IPS DF 6.9 (cell line): Measurements from ENCODE around the gene KCNT1.

ENCODE experiments used
- DNase-seq: peaks from one replicate; pipeline ENCODE4 v3.0.0-alpha.2; 2013; ENCODE audit warnings: low read depth, low spot score
- H3K27ac ChIP-seq: one replicate; pipeline ENCODE4 v1.5.1; 2013; ENCODE audit warnings: low read length, control low read depth
- H3K27me3 ChIP-seq: 2 replicates; pipeline ENCODE4 v1.6.1; 2013; ENCODE audit warnings: mild to moderate bottlenecking, low read length; ENCODE audit not compliant: control insufficient read depth, insufficient read depth
- H3K36me3 ChIP-seq: 2 replicates; pipeline ENCODE4 v1.6.1; 2013; ENCODE audit warnings: low read length; ENCODE audit not compliant: control insufficient read depth, insufficient read depth
- H3K4me1 ChIP-seq: 2 replicates; pipeline ENCODE4 v1.6.1; 2013; ENCODE audit warnings: low read length; ENCODE audit not compliant: control insufficient read depth, insufficient read depth
- H3K4me3 ChIP-seq: 2 replicates; pipeline ENCODE4 v1.5.1; 2013; ENCODE audit warnings: mild to moderate bottlenecking, low read length
- H3K9me3 ChIP-seq: 2 replicates; pipeline ENCODE4 v1.6.1; 2013; ENCODE audit warnings: low read length, inconsistent platforms; ENCODE audit not compliant: control insufficient read depth, insufficient read depth
- WGBS: extraction: QIAGEN DNeasy Blood & Tissue Kit; methylation state at CpG from one replicate; pipeline ENCODE4 v1.1.7; 2013; ENCODE audit warnings: mixed read lengths, missing lambda C conversion rate; ENCODE audit not compliant: insufficient read length, insufficient coverage; 5-methylcytosine and 5-hydroxymethylcytosine counted together

The KCNT1 gene

GRCh38 chr9:135764731-135765130 lies 62.7 kb downstream of the KCNT1 start:
- H3K4me1 ChIP-seq: no peaks in the 10 kb centered on the region
- no peaks in the 10 kb centered on the region for H3K36me3 ChIP-seq
- no peaks in the 10 kb centered on the region for H3K9me3 ChIP-seq
- no peak overlapping the region for H3K4me3 ChIP-seq
- H3K27me3 ChIP-seq: no peaks in the 10 kb centered on the region
- no peak overlapping the region for H3K27ac ChIP-seq
- no CpG with 5 or more reads among the region's 19 CpGs for WGBS
- no peak for DNase-seq

DNA sequence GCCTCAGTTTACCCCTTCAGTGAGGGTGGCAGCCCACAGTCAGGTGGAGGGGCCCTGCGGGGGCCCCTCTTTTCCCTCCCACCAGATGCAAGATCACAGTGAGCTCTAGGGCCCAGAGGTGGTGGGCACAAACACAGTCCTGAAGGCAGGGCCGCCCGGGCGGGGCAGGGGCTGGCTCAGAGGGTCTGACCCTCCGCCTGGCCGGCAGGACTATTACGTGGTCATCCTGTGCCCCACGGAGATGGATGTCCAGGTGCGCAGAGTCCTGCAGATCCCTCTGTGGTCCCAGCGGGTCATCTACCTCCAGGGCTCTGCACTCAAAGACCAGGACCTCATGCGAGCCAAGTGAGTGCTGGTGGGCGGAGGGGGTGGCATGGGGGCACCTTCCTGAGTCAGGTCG lies 63.4 kb downstream of the KCNT1 start:
- no CpG with 5 or more reads among the region's 13 CpGs for WGBS
- no peaks in the 10 kb centered on the region for H3K36me3 ChIP-seq
- no peaks in the 10 kb centered on the region for H3K9me3 ChIP-seq
- H3K27me3 ChIP-seq: no peaks in the 10 kb centered on the region
- no peak overlapping the region for H3K4me3 ChIP-seq
- H3K27ac ChIP-seq: no peak overlapping the region
- no peaks in the 10 kb centered on the region for H3K4me1 ChIP-seq
- DNase-seq: no peak

DNA sequence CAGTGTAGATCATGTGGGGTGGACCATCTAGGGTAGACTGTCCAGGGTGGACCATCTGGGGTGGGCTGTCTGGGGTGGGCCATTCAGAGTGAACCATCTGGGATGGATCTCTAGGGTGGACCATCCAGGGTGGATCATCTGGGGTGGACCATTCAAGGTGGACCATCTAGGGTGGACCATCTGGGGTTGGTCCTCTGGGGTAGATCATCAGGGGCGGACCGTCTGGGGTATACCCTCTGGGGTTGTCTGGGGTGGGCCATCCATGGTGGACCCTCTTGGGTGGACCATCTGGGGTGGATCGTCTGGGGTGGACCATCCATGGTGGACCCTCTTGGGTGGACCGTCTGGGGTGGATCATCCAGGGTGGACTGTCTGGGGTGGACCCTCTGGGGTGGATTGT lies 64.3 kb downstream of the KCNT1 start:
- Histone ChIP-seq H3K9me3 (no peaks in the 10 kb centered on the region), H3K27me3 (no peaks in the 10 kb centered on the region), H3K4me3 (no peak overlapping the region), H3K27ac (no peak overlapping the region), H3K4me1 (no peaks in the 10 kb centered on the region), H3K36me3 (no peaks in the 10 kb centered on the region)
- WGBS: no CpG with 5 or more reads among the region's 4 CpGs
- no peak for DNase-seq

- no CpG with 5 or more reads among the region's 4 CpGs for WGBS
- DNase-seq: no peak
- Histone ChIP-seq H3K36me3 (no peaks in the 10 kb centered on the region), H3K27me3 (no peaks in the 10 kb centered on the region), H3K9me3 (no peaks in the 10 kb centered on the region), H3K27ac (no peak overlapping the region), H3K4me1 (no peaks in the 10 kb centered on the region), H3K4me3 (no peak overlapping the region)
Measured at GRCh38 chr9:135766707-135767106, 64.7 kb downstream of the KCNT1 start.

GRCh38 chr9:135768516-135769218 lies 66.7 kb downstream of the KCNT1 start:
- DNase-seq: no peak
- H3K27ac ChIP-seq: no peak overlapping the region
- H3K4me1 ChIP-seq: no peaks in the 10 kb centered on the region
- no peak overlapping the region for H3K4me3 ChIP-seq
- no peaks in the 10 kb centered on the region for H3K9me3 ChIP-seq
- WGBS: no CpG with 5 or more reads among the region's 43 CpGs
- H3K27me3 ChIP-seq: no peaks in the 10 kb centered on the region
- no peaks in the 10 kb centered on the region for H3K36me3 ChIP-seq

DNA sequence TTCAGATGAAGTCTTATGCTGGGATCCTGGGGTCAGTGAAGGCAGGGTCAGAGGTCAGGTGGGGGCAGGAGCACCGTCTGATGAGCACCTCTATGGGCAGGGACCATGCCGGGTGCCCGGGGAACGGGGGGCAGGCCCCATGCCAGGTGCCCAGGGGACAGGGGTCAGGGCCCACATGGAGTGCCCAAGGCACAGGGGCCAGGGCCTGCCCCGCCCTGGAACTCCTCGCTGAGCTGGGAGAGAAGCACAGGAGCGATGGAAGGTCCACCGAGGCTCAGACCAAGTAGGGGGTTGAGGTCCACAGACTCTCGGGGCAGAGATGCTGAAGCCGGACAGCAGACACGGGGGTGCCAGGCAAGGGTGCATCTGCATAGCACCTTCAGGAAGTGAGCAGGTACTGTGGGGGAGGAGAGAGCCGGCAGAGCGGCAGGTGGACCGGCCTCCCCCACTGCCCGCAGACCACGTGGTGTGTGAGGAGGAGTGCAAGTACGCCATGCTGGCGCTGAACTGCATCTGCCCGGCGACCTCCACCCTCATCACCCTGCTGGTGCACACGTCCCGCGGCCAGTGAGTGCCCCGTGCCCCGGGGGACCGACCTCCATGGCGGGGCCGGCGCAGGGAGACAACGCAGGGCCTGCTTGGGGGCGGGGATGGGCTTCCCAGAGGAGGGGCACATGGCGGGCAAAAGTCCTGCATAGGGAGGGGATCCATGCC lies 67.7 kb downstream of the KCNT1 start:
- WGBS: no CpG with 5 or more reads among the region's 32 CpGs
- Histone ChIP-seq H3K27ac (no peak overlapping the region), H3K27me3 (no peaks in the 10 kb centered on the region), H3K4me3 (no peak overlapping the region), H3K9me3 (no peaks in the 10 kb centered on the region), H3K4me1 (no peaks in the 10 kb centered on the region), H3K36me3 (no peaks in the 10 kb centered on the region)
- no peak for DNase-seq

- no peaks in the 10 kb centered on the region for H3K36me3 ChIP-seq
- H3K27me3 ChIP-seq: no peaks in the 10 kb centered on the region
- DNase-seq: no peak
- no peaks in the 10 kb centered on the region for H3K9me3 ChIP-seq
- no peak overlapping the region for H3K27ac ChIP-seq
- no CpG with 5 or more reads among the region's 19 CpGs for WGBS
- H3K4me3 ChIP-seq: no peak overlapping the region
- H3K4me1 ChIP-seq: no peaks in the 10 kb centered on the region
Measured at GRCh38 chr9:135770203-135770535, 68.2 kb downstream of the KCNT1 start.

- Histone ChIP-seq H3K27me3 (no peaks in the 10 kb centered on the region), H3K4me3 (no peak overlapping the region), H3K27ac (no peak overlapping the region), H3K4me1 (no peaks in the 10 kb centered on the region), H3K9me3 (no peaks in the 10 kb centered on the region), H3K36me3 (no peaks in the 10 kb centered on the region)
- WGBS: no CpG with 5 or more reads among the region's 26 CpGs
- DNase-seq: no peak
Measured at GRCh38 chr9:135770771-135771170, 68.8 kb downstream of the KCNT1 start.

DNA sequence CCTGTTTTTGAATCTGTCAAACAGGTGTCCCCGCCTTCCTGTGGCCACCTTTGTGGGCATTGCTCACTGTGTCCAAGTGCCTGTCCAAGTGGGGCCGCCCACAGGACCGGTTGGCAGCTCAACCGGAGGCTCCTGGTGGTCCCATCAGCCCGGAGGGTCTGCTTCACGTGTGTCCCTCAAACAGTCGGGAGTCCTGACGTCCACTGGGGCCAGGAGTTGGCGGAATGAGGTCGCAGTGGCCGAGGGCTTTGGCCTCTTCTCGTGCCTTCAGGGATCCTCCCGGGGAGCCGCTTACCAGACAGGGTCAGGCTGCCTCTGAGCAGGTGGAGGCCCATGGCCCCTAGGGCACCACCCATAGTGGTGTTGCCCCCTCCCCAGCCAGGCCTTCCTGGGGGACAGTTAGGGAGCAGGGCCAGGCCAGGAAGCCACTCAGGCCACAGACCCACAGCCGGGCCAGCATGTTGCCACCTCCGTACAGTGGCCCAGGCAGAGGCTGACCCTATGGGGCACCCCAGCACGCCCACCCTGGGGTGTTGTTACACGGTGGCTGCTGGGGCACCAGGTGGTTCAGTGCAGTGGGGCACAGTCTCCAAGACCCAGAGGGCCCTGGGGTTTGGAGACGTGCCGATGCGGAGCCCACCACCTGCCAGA lies 69.5 kb downstream of the KCNT1 start:
- no peak for DNase-seq
- no peak overlapping the region for H3K27ac ChIP-seq
- no peaks in the 10 kb centered on the region for H3K4me1 ChIP-seq
- H3K4me3 ChIP-seq: no peak overlapping the region
- H3K27me3 ChIP-seq: no peaks in the 10 kb centered on the region
- no CpG with 5 or more reads among the region's 21 CpGs for WGBS
- no peaks in the 10 kb centered on the region for H3K36me3 ChIP-seq
- H3K9me3 ChIP-seq: no peaks in the 10 kb centered on the region

DNA sequence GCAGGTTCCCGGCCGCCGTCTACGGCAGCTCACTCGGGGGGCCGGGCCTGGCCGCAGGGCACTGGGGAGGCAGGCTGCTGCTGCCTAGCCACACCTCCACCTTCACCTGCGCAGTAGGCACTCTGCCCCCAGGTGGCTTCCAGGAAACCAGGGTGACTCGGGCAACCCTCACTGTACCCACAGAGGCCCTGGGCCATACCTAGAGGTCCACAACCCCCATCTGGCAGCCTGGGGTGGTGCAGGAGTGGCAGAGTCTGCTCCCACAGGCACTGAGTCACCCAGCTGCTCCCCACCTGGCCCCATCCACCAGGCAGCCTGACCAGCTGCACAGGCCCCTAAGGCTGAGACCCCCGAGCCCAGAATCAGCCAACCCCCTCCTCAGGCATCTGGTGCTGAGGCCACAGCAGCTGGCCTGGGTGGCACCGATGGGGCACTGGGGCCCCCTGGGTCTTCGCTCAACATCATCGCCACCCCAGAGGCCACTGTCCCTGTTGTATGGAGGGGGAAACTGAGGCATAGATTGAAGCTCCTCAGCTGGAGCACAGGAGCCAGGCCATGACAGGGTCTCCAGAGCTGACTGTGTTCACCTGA lies 70.2 kb downstream of the KCNT1 start:
- Histone ChIP-seq H3K4me1 (no peaks in the 10 kb centered on the region), H3K27me3 (no peaks in the 10 kb centered on the region), H3K36me3 (no peaks in the 10 kb centered on the region), H3K4me3 (no peak overlapping the region), H3K27ac (no peak overlapping the region), H3K9me3 (no peaks in the 10 kb centered on the region)
- DNase-seq: no peak
- WGBS: no CpG with 5 or more reads among the region's 13 CpGs
